CD4-positive, alpha-beta T cell treated with Interleukin-15 for 1 hour (primary cell): ENCODE measurements around the gene SEPTIN14.
"Not testable (repeated sequence)": the region's sequence is repeated elsewhere in the genome, so short reads cannot be mapped to it uniquely, and the experiment has no call there.

ENCODE experiments used
- DNase-seq: peaks from one replicate; pipeline ENCODE4 v3.0.0-alpha.2; 2020

Gene SEPTIN14

GRCh38 chr7:55862652-55863051, at the start of gene SEPTIN14:
Gene SEPTIN14 (minus strand): TSS chr7:55862752. CDS start chr7:55861996, 756 bp downstream.
- DNase-seq = not testable (repeated sequence)

GRCh38 chr7:55903985-55904759, 41.6 kb upstream of the SEPTIN14 start:
- no peak for DNase-seq

GRCh38 chr7:55901059-55901458, 38.5 kb upstream of the SEPTIN14 start:
- not testable (repeated sequence) for DNase-seq

GRCh38 chr7:55898287-55898686, 35.7 kb upstream of the SEPTIN14 start:
- no peak for DNase-seq

- DNase-seq = no peak
Observed at GRCh38 chr7:55895021-55895420, 32.5 kb upstream of the SEPTIN14 start.

GRCh38 chr7:55893940-55894339, 31.4 kb upstream of the SEPTIN14 start:
- DNase-seq = no peak

- DNase-seq = not testable (repeated sequence)
Observed at GRCh38 chr7:55888378-55888777, 25.8 kb upstream of the SEPTIN14 start.

- no peak for DNase-seq
Observed at GRCh38 chr7:55887821-55888247, 25.3 kb upstream of the SEPTIN14 start.

GRCh38 chr7:55884321-55884720, 21.8 kb upstream of the SEPTIN14 start:
- DNase-seq = no peak

GRCh38 chr7:55878691-55879090, 16.1 kb upstream of the SEPTIN14 start:
- DNase-seq = no peak

GRCh38 chr7:55877308-55877707, 14.8 kb upstream of the SEPTIN14 start:
- DNase-seq = no peak

GRCh38 chr7:55873765-55874164, 11.2 kb upstream of the SEPTIN14 start:
- DNase-seq = no peak

GRCh38 chr7:55871932-55872485, 9.5 kb upstream of the SEPTIN14 start:
- no peak for DNase-seq

GRCh38 chr7:55868989-55869388, 6.4 kb upstream of the SEPTIN14 start:
- DNase-seq = not testable (repeated sequence)

GRCh38 chr7:55845164-55845563, 17.4 kb downstream of the SEPTIN14 start:
- DNase-seq = not testable (repeated sequence)

GRCh38 chr7:55838595-55838994, 24.0 kb downstream of the SEPTIN14 start:
- DNase-seq = no peak

- DNase-seq = no peak
Observed at GRCh38 chr7:55827577-55827976, 35.0 kb downstream of the SEPTIN14 start.

- no peak for DNase-seq
Observed at GRCh38 chr7:55818686-55819085, 43.9 kb downstream of the SEPTIN14 start.

- not testable (repeated sequence) for DNase-seq
Observed at GRCh38 chr7:55797260-55797659, 65.3 kb downstream of the SEPTIN14 start.

- no peak for DNase-seq
Observed at GRCh38 chr7:55794527-55794926, 68.0 kb downstream of the SEPTIN14 start.

GRCh38 chr7:55792048-55792447, 70.5 kb downstream of the SEPTIN14 start:
- no peak for DNase-seq

GRCh38 chr7:55787796-55788195, 74.8 kb downstream of the SEPTIN14 start:
- no peak for DNase-seq

- no peak for DNase-seq
Observed at GRCh38 chr7:55786901-55787300, 75.7 kb downstream of the SEPTIN14 start.

GRCh38 chr7:55785444-55785843, 77.1 kb downstream of the SEPTIN14 start:
- DNase-seq = not testable (repeated sequence)

- no peak for DNase-seq
Observed at GRCh38 chr7:55784151-55784550, 78.4 kb downstream of the SEPTIN14 start.
